ENCODE data around the gene AKR1B1. TPM values are rescaled to one million over a fixed set of nuclear protein-coding genes. Genes with fewer than 3 reads are reported as not detected.

AKR1B1 gene
- total and polyA plus RNA-seq, 4 donors = 27.0 to 76.0 (median 46.4) TPM

DNA sequence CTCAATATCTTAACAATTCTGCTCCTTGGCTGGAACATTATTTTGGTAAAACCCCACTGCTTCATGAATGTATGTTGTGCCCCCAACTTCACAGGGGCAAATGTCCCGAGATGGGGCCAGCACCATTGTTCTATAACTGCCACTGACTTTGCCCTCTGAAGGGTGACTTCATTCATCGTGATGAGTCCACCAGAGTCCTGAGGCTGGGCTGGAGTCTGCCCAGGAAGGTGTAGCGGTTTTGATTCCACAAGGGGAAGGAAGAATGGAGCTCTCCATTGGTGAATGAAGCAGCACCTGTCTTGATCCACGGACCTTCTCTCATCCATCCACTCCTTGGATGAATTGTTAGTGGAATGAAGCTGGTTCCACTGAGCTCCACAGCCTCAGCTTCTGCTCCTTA, 18.4 kb downstream of the AKR1B1 start:
- H3K36me3 ChIP-seq (ENCODE audit: control insufficient read depth in 4 of 4, insufficient read depth in 4 of 4, low read length in 4 of 4) = peaks cover 0 to 30% (median 16%) of the 10 kb centered on the region in 4 donors
- 95 to 97% methylated on average over 4 of the region's 4 CpGs for WGBS, 2 donors

GRCh38 chr7:134440067-134440466, 18.8 kb downstream of the AKR1B1 start:
- peaks cover 0 to 29% (median 16%) of the 10 kb centered on the region in 4 donors for H3K36me3 ChIP-seq (ENCODE audit: control insufficient read depth in 4 of 4, insufficient read depth in 4 of 4, low read length in 4 of 4)
- no peaks in the 10 kb centered on the region for H3K4me1 ChIP-seq (ENCODE audit: control insufficient read depth in 5 of 5, insufficient read depth in 5 of 5, low read length in 5 of 5)
- H3K9me3 ChIP-seq (ENCODE audit: control insufficient read depth in 4 of 4, insufficient read depth in 3 of 4, low read length in 3 of 4) = no peaks in the 10 kb centered on the region
- no peaks in the 10 kb centered on the region for H3K27me3 ChIP-seq (ENCODE audit: control insufficient read depth in 3 of 3, insufficient read depth in 3 of 3, low read length in 2 of 3)
- ATAC-seq (ENCODE audit: insufficient read depth, low FRiP score) (no peak), DNase-seq (no peak)
- no peak overlapping the region for H3K4me3 ChIP-seq
- no peak overlapping the region for H3K27ac ChIP-seq (ENCODE audit: low read depth in 1 of 2, low read length in 1 of 2)
- H3K9ac ChIP-seq (ENCODE audit: insufficient read depth in 1 of 2, low read length in 2 of 2) = no peak overlapping the region
- 90 to 91% methylated on average over 8 of the region's 8 CpGs for WGBS, 2 donors
- no peak for TF ChIP-seq CTCF (IDR thresholded peaks at IDR 0.05; ENCODE audit: control extremely low read depth, extremely low read depth)

More for the DNA sequence above, 18.4 kb downstream of the AKR1B1 start:
- no peak overlapping the region for H3K4me3 ChIP-seq
- no peak for TF ChIP-seq CTCF (IDR thresholded peaks at IDR 0.05; ENCODE audit: control extremely low read depth, extremely low read depth)
- no peaks in the 10 kb centered on the region for H3K4me1 ChIP-seq (ENCODE audit: control insufficient read depth in 5 of 5, insufficient read depth in 5 of 5, low read length in 5 of 5)
- no peak overlapping the region for H3K27ac ChIP-seq (ENCODE audit: low read depth in 1 of 2, low read length in 1 of 2)
- no peaks in the 10 kb centered on the region for H3K27me3 ChIP-seq (ENCODE audit: control insufficient read depth in 3 of 3, insufficient read depth in 3 of 3, low read length in 2 of 3)
- no peak overlapping the region for H3K9ac ChIP-seq (ENCODE audit: insufficient read depth in 1 of 2, low read length in 2 of 2)
- ATAC-seq (ENCODE audit: insufficient read depth, low FRiP score) (no peak), DNase-seq (no peak)
- no peaks in the 10 kb centered on the region for H3K9me3 ChIP-seq (ENCODE audit: control insufficient read depth in 4 of 4, insufficient read depth in 3 of 4, low read length in 3 of 4)

- no peak for DNase-seq
- Histone ChIP-seq H3K9ac (ENCODE audit: insufficient read depth in 1 of 2, low read length in 2 of 2) (no peak overlapping the region), H3K36me3 (ENCODE audit: control insufficient read depth in 4 of 4, insufficient read depth in 4 of 4, low read length in 4 of 4) (peaks cover 0 to 19% (median 11%) of the 10 kb centered on the region in 4 donors), H3K27ac (ENCODE audit: low read depth in 1 of 2, low read length in 1 of 2) (no peak overlapping the region), H3K4me1 (ENCODE audit: control insufficient read depth in 5 of 5, insufficient read depth in 5 of 5, low read length in 5 of 5) (no peaks in the 10 kb centered on the region), H3K9me3 (ENCODE audit: control insufficient read depth in 4 of 4, insufficient read depth in 3 of 4, low read length in 3 of 4) (no peaks in the 10 kb centered on the region), H3K27me3 (ENCODE audit: control insufficient read depth in 3 of 3, insufficient read depth in 3 of 3, low read length in 2 of 3) (no peaks in the 10 kb centered on the region), H3K4me3 (no peak overlapping the region)
- no peak for TF ChIP-seq CTCF (IDR thresholded peaks at IDR 0.05; ENCODE audit: control extremely low read depth, extremely low read depth)
- ATAC-seq (ENCODE audit: insufficient read depth, low FRiP score) = no peak
- WGBS, 2 donors = 85 to 89% methylated on average over 4 of the region's 4 CpGs
These were observed 20.0 kb downstream of the AKR1B1 start for GRCh38 chr7:134438946-134439345.

Measured in lung (tissue), 12 donors.